CD4-positive, alpha-beta T cell (primary cell): ENCODE results near the gene MPIG6B. TPM values are rescaled to one million over a fixed set of nuclear protein-coding genes. Genes with fewer than 3 reads are reported as not detected.

Experiments used
- ATAC-seq: fragments of 200-7000 bp; cut with Tn5 transposase; one replicate; pipeline ENCODE4 v1.10.0; 2022; ENCODE audit warnings: mild to moderate bottlenecking; ENCODE audit not compliant: poor library complexity
- CTCF ChIA-PET: fragments of 350-600 bp; sonication (Branson Sonifier 250); formaldehyde crosslinking; loops from one replicate; lab custom pipeline; 2021; ENCODE audit warnings: antibody characterized with exemption, inconsistent platforms; lab: Charles Lee
- POLR2A ChIA-PET: fragments of 350-600 bp; sonication (Branson Sonifier 250); formaldehyde crosslinking; loops from one replicate; lab custom pipeline; 2021; ENCODE audit warnings: antibody characterized with exemption, inconsistent platforms; lab: Charles Lee
- DNase-seq, 14 experiments: peaks; one replicate each; pipeline ENCODE4 v3.0.0-alpha.2; 2013 to 2020; ENCODE audit warnings: mixed read lengths in 2 of 14
- H3K27ac ChIP-seq, 2 donors: one replicate each; pipeline versions ENCODE4 v1.5.1 to v1.7.0; 2013; ENCODE audit warnings: low read length in 2 of 2, low read depth in 1 of 2, mild to moderate bottlenecking in 1 of 2
- H3K27me3 ChIP-seq, 2 experiments: 1 replicate in 1 of 2; 2 replicates in 1 of 2; pipeline versions ENCODE4 v1.6.1 to v1.7.0; 2013; ENCODE audit warnings: low read length in 2 of 2, control low read depth in 1 of 2, mild to moderate bottlenecking in 1 of 2, moderate library complexity in 1 of 2; ENCODE audit not compliant: insufficient read depth in 2 of 2, control insufficient read depth in 1 of 2
- H3K36me3 ChIP-seq: one replicate; pipeline ENCODE4 v1.6.1; 2013; ENCODE audit warnings: low read length, control low read depth; ENCODE audit not compliant: insufficient read depth
- H3K4me1 ChIP-seq: one replicate; pipeline ENCODE4 v1.6.1; 2013; ENCODE audit warnings: low read length, control low read depth; ENCODE audit not compliant: insufficient read depth
- H3K4me3 ChIP-seq: one replicate; pipeline ENCODE4 v1.5.1; 2013; ENCODE audit warnings: mild to moderate bottlenecking, low read length, moderate library complexity
- H3K9me3 ChIP-seq, 2 experiments: 1 replicate in 1 of 2; 2 replicates in 1 of 2; pipeline versions ENCODE4 v1.6.1 to v1.7.0; 2013; ENCODE audit warnings: low read length in 2 of 2, mild to moderate bottlenecking in 2 of 2, control low read depth in 1 of 2, moderate library complexity in 1 of 2; ENCODE audit not compliant: control insufficient read depth in 1 of 2, insufficient read depth in 1 of 2
- H3K27ac Mint-ChIP-seq: one replicate; pipeline ENCODE4 v1.8.0; 2020; ENCODE audit warnings: mixed read lengths
- H3K27me3 Mint-ChIP-seq: one replicate; pipeline ENCODE4 v1.8.0; 2021; ENCODE audit warnings: mixed read lengths
- H3K36me3 Mint-ChIP-seq: one replicate; pipeline ENCODE4 v1.8.0; 2021; ENCODE audit warnings: low read depth, mixed read lengths
- H3K4me1 Mint-ChIP-seq: one replicate; pipeline ENCODE4 v1.8.0; 2021; ENCODE audit warnings: low read depth, mixed read lengths
- H3K4me3 Mint-ChIP-seq: one replicate; pipeline ENCODE4 v1.8.0; 2020; ENCODE audit warnings: mild to moderate bottlenecking, mixed read lengths
- H3K9me3 Mint-ChIP-seq: one replicate; pipeline ENCODE4 v1.8.0; 2020; ENCODE audit warnings: mixed read lengths
- intact Hi-C, 2 experiments: fragments of 100-400 bp; cut with DNase I in 1 of 2; cut with micrococcal nuclease in 1 of 2; formaldehyde crosslinking; loops; one replicate each; pipeline versions ENCODE4 v1.15.1 to v1.9.0; 2023 to 2025; cut with DNase I, micrococcal nuclease
- total RNA-seq, 174 experiments: library from RNA in 2 of 174; stranded (reverse) in 2 of 174; gene quantifications; one replicate each; pipeline ENCODE4 v1.2.3 and lab custom pipeline; 2021 to 2026
- TF ChIP-seq, protein P1 (sequence below): fragments of 200-600 bp; IDR thresholded peaks from one replicate; pipeline ENCODE4 v1.8.0; 2022; ENCODE audit warnings: antibody characterized with exemption, mild to moderate bottlenecking

The MPIG6B gene
- total RNA-seq, 2 experiments from 2014 or later: 0.11 to 0.17 TPM

DNA sequence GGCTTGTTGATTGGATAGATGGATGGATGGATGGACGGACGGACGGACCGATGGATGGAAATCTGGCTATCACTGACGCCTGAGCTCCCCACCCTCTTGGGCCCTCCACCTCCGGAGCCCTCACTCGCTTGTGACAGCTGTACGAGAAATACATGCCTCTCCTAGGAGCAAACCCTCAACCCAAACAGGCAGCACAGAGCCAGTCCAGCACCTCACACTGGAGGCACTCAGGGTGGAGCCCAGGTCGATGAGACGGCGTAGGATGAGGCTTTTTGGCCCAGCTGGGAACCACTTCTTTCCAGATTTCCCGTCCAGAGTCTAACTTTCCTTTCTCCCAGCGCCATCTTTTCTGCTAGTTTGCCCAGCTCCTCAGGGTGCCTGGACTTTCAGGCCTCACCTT is 39.6 kb upstream of the MPIG6B start:
- peaks cover 21% of the 10 kb centered on the region for H3K4me1 ChIP-seq
- no peaks in the 10 kb centered on the region for H3K27me3 ChIP-seq
- ATAC-seq (no peak), DNase-seq (no peak)
- Mint-ChIP-seq H3K36me3 (peaks cover 28% of the 10 kb centered on the region), H3K4me3 (peak overlapping the region; percentile 30), H3K4me1 (peaks cover 19% of the 10 kb centered on the region), H3K27me3 (no peaks in the 10 kb centered on the region), H3K9me3 (no peaks in the 10 kb centered on the region), H3K27ac (peak overlapping the region; percentile 18)
- TF ChIP-seq, protein P1, sequence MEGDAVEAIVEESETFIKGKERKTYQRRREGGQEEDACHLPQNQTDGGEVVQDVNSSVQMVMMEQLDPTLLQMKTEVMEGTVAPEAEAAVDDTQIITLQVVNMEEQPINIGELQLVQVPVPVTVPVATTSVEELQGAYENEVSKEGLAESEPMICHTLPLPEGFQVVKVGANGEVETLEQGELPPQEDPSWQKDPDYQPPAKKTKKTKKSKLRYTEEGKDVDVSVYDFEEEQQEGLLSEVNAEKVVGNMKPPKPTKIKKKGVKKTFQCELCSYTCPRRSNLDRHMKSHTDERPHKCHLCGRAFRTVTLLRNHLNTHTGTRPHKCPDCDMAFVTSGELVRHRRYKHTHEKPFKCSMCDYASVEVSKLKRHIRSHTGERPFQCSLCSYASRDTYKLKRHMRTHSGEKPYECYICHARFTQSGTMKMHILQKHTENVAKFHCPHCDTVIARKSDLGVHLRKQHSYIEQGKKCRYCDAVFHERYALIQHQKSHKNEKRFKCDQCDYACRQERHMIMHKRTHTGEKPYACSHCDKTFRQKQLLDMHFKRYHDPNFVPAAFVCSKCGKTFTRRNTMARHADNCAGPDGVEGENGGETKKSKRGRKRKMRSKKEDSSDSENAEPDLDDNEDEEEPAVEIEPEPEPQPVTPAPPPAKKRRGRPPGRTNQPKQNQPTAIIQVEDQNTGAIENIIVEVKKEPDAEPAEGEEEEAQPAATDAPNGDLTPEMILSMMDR: no peak
- intact Hi-C loops: loop anchor here in 1 of 2 experiments (5.0 kb wide), 1 partner anchor 269 kb away; no protein-coding TSS in a partner anchor
- peaks cover 23% of the 10 kb centered on the region for H3K36me3 ChIP-seq
- no peaks in the 10 kb centered on the region for H3K9me3 ChIP-seq
- no peak overlapping the region for H3K4me3 ChIP-seq
- no peak overlapping the region for H3K27ac ChIP-seq
- ChIA-PET CTCF (no interaction called here), POLR2A (no interaction called here)

DNA sequence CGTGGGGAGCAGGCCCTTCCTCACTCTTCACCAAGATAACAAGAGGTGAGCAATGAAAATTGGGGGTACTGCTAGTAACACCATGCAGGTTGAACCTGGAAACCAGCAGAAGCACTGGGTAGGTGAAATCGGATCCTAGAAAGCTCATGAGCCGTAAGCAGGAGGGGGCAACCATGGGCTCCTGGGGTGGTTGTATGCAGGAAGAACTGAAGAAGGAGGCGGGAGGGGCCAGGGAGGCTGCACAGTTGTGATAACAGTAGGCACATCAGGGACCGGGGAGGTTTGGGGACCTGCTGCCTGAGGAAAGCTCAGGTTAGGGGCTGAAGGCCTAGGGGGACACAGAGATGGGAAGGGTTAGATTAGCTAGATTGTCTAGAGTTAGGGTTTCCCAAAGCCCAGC is 36.7 kb upstream of the MPIG6B start:
- H3K36me3 ChIP-seq: peaks cover 52% of the 10 kb centered on the region

DNA sequence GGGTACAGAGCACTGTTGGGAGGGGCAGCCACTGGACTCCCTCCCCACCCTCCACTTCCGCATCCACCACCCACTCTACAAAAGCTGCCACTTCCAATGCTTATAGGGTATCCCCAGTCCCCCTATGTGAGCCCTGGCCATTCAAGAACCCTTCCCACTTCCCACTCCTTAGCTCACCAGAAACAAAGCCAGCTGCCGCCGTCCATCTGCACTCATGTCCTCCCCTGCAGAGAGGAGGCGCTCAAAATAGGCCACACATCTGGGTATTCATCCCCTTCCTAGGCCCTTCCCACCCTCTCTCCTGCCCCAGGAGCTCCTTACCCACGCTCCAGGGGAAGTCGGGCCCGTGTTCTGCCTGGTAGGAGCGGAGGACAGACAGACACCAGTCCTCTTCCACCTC is 35.9 kb upstream of the MPIG6B start:
- ATAC-seq: no peak
- Histone ChIP-seq H3K4me3 (no peak overlapping the region), H3K27ac (no peak overlapping the region), H3K36me3 (peaks cover 58% of the 10 kb centered on the region), H3K4me1 (no peaks in the 10 kb centered on the region), H3K27me3 (no peaks in the 10 kb centered on the region), H3K9me3 (no peaks in the 10 kb centered on the region)
- intact Hi-C loops: no loop called here
- peaks cover 61% of the 10 kb centered on the region for H3K36me3 Mint-ChIP-seq
- H3K4me1 Mint-ChIP-seq: no peaks in the 10 kb centered on the region
- POLR2A ChIA-PET: no interaction called here
- CTCF ChIA-PET: no interaction called here
- H3K27ac Mint-ChIP-seq: no peak overlapping the region
- H3K27me3 Mint-ChIP-seq: no peaks in the 10 kb centered on the region
- H3K4me3 Mint-ChIP-seq: no peak overlapping the region
- DNase-seq: no peak
- TF ChIP-seq, protein P1: no peak
- no peaks in the 10 kb centered on the region for H3K9me3 Mint-ChIP-seq

More for the DNA sequence above, 36.7 kb upstream of the MPIG6B start:
- Mint-ChIP-seq H3K4me1 (peaks cover 3% of the 10 kb centered on the region), H3K9me3 (no peaks in the 10 kb centered on the region), H3K36me3 (peaks cover 56% of the 10 kb centered on the region), H3K4me3 (no peak overlapping the region), H3K27ac (no peak overlapping the region), H3K27me3 (no peaks in the 10 kb centered on the region)
- H3K4me1 ChIP-seq: peaks cover 5% of the 10 kb centered on the region
- ATAC-seq: no peak
- intact Hi-C loops: no loop called here
- H3K27me3 ChIP-seq: no peaks in the 10 kb centered on the region
- TF ChIP-seq, protein P1: no peak
- H3K27ac ChIP-seq: no peak overlapping the region
- no peak for DNase-seq
- ChIA-PET CTCF (no interaction called here), POLR2A (no interaction called here)
- no peaks in the 10 kb centered on the region for H3K9me3 ChIP-seq
- H3K4me3 ChIP-seq: no peak overlapping the region
